Head of caudate nucleus (tissue), 42 donors: ENCODE results near the gene RNF128.
A peak's percentile ranks its signal among the peaks of the same experiment; 100 is the strongest.

Experiments used
- DNase-seq, 42 donors: peaks; one replicate each; pipeline versions ENCODE4 v3.0.0 to v3.0.0-alpha.2; 2020 to 2021; ENCODE audit warnings: mixed read lengths in 7 of 42
- intact Hi-C: fragments of 100-400 bp; cut with DNase I; formaldehyde crosslinking; loops from one replicate; pipeline ENCODE4 v1.15.0; 2022

Gene RNF128

GRCh38 chrX:106726485-106727437 lies at the start of gene RNF128:
Gene RNF128, plus strand, starts transcription at chrX:106726701. Its CDS starts 213 bp downstream, at chrX:106726914.
- peak; percentile 7 to 78 (median 60) for DNase-seq
- intact Hi-C loops: no loop called here

GRCh38 chrX:106680716-106681115 lies 45.8 kb upstream of the RNF128 start:
- intact Hi-C loops: no loop called here
- DNase-seq: no peak

DNA sequence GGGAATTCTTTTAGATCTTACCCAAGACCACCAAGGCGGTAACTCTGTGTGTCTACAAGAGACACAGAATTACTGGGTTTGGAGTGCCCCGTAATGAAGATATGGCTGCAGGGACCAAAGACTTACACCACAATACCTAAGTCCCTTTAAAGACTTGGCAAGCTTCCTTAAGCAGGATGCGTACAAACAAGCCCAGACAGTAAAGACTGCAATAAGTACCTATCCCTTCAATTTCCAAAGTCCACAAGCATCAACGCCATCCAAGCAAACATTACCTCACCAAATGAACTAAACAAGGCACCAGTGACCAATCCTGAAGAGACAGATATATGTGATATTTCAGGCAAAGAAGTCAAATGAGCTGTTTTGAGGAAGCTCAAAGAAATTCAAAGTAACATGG lies 42.3 kb upstream of the RNF128 start:
- DNase-seq: no peak
- intact Hi-C loops: no loop called here

GRCh38 chrX:106692425-106693065 lies 34.0 kb upstream of the RNF128 start:
- no peak for DNase-seq
- intact Hi-C loops: no loop called here

- intact Hi-C loops: no loop called here
- no peak for DNase-seq
Observed at GRCh38 chrX:106696502-106696901, 30.0 kb upstream of the RNF128 start.

DNA sequence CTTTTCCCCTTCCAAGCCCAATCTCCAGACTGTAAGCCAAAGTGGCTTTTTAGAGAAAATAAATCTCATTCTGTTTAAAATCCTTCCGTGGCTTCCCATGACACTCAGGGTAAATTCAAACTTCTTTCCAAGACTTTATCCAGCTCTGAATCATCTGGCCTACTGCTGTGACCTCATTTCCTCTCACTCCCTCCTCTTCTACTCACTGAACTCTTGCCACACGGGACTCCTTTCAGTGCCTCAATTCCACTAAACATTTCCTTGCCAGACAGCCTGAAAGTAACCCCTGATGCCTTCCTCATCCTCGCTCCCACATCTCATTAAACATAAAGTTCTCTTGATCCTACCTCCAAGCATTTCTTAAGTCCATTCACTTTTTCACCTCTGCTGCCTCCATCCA lies 27.8 kb upstream of the RNF128 start:
- no peak for DNase-seq
- intact Hi-C loops: no loop called here

- no peak for DNase-seq
- intact Hi-C loops: no loop called here
Observed at GRCh38 chrX:106702636-106703035, 23.9 kb upstream of the RNF128 start.

- intact Hi-C loops: no loop called here
- DNase-seq: no peak
Observed at GRCh38 chrX:106706466-106706865, 20.0 kb upstream of the RNF128 start.

GRCh38 chrX:106707771-106708454 lies 18.6 kb upstream of the RNF128 start:
- intact Hi-C loops: no loop called here
- peak in 15 of 42 donors; percentile 2 to 80 (median 21) for DNase-seq

DNA sequence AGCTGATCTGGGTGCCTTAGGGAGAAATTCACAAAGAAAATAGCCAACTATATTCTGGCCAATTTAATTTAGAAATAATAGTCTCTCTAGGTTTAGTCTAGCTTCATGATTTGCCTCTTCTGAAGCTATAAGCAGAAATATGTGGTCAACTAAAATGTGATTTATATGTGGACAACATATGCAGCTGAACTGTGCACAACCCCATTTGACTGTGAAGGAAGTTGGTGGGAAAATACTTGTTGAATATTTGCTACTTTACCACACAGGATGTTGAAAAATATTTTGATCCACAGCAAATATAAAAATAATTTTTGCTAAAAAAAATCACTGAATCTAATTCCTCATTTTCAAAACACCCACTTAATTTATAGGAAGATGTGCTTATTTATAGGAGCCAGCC lies 15.7 kb upstream of the RNF128 start:
- intact Hi-C loops: no loop called here
- no peak for DNase-seq

DNA sequence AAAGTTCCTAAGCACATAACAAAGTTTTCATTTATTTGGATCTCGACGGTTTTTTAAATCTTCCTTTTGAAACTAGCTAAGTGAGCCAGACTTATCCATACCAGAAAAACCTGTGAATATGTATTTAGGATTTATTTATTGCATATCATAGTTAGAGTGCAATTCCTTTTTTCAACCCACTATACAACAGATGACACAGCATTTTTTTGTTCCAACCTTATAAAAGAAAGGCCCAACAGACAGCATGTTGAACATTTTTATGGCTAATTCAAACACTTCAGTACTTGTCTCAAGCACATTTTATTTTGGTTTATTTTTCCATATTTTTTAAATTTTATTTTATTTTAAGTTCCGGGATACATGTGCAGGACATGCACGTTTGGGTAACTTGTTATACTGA lies 15.1 kb upstream of the RNF128 start:
- intact Hi-C loops: no loop called here
- DNase-seq: no peak

DNA sequence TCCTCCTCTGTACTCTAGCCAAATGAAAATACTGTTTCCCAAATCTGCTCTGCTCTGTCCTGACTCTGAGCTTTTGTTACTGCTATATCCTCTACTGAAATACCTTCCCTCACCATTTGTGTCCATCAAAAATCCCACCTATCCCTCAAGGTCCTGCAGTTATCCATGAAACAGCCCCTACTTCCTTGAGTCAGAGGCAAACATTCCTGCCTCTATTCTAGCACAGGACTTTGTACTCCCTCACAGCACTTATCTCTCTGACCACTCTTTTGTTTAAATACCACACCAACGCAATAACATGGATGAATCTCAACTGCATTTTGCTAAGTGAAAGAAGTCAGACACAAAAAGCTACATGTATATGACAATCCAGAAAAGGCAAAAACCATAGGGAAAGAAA lies 10.5 kb upstream of the RNF128 start:
- intact Hi-C loops: no loop called here

GRCh38 chrX:106716463-106716862 lies 10.0 kb upstream of the RNF128 start:
- intact Hi-C loops: no loop called here
- no peak for DNase-seq

More for the DNA sequence above, 10.5 kb upstream of the RNF128 start:
- no peak for DNase-seq

- DNase-seq: no peak
- intact Hi-C loops: no loop called here
Observed at GRCh38 chrX:106718709-106719108, 7.8 kb upstream of the RNF128 start.

- intact Hi-C loops: no loop called here
- DNase-seq: peak in 3 of 42 donors; percentile 7 to 23 (median 13)
Observed at GRCh38 chrX:106725931-106726330, 570 bp upstream of the RNF128 start.

- DNase-seq: no peak
- intact Hi-C loops: no loop called here
Observed at GRCh38 chrX:106728337-106728736, 1.8 kb downstream of the RNF128 start.

GRCh38 chrX:106730401-106730800 lies 3.9 kb downstream of the RNF128 start:
- intact Hi-C loops: no loop called here

GRCh38 chrX:106731590-106731989 lies 5.1 kb downstream of the RNF128 start:
- no peak for DNase-seq
- intact Hi-C loops: no loop called here

More at GRCh38 chrX:106730401-106730800, 3.9 kb downstream of the RNF128 start:
- DNase-seq: no peak

GRCh38 chrX:106734827-106735226 lies 8.3 kb downstream of the RNF128 start:
- intact Hi-C loops: no loop called here
- DNase-seq: no peak
